Loucy (cell line): ENCODE results near the gene CD86.
A peak's percentile ranks its signal among the peaks of the same experiment; 100 is the strongest.

ENCODE experiments used
- H2AFZ ChIP-seq: fragments of 200-600 bp; sonication (generic); 2 replicates; pipeline ENCODE4 v1.6.0; 2016; ENCODE audit warnings: antibody characterized with exemption, mild to moderate bottlenecking, low read length, moderate library complexity
- H3F3A ChIP-seq: fragments of 200-600 bp; 2 replicates; pipeline ENCODE4 v1.6.0; 2016; ENCODE audit warnings: antibody characterized with exemption, low read depth, mild to moderate bottlenecking
- H3K27me3 ChIP-seq: fragments of 200-600 bp; sonication (generic); 2 replicates; pipeline ENCODE4 v1.6.1; 2014; ENCODE audit warnings: low read length, mild to moderate bottlenecking; ENCODE audit not compliant: insufficient read depth, poor library complexity, severe bottlenecking
- H3K36me3 ChIP-seq: fragments of 200-600 bp; sonication (generic); 2 replicates; pipeline ENCODE4 v1.6.1; 2016; ENCODE audit warnings: low read length; ENCODE audit not compliant: insufficient read depth
- H3K4me1 ChIP-seq: fragments of 200-600 bp; sonication (generic); 2 replicates; pipeline ENCODE4 v1.5.1; 2014; ENCODE audit warnings: low read length, mild to moderate bottlenecking; ENCODE audit not compliant: insufficient read depth, poor library complexity, severe bottlenecking
- H3K4me2 ChIP-seq: fragments of 200-600 bp; sonication (generic); 2 replicates; pipeline ENCODE4 v1.6.0; 2014; ENCODE audit warnings: antibody characterized with exemption, low read length, low read depth, mild to moderate bottlenecking; ENCODE audit not compliant: poor library complexity, severe bottlenecking
- H3K4me3 ChIP-seq: fragments of 200-600 bp; sonication (generic); 2 replicates; pipeline ENCODE4 v1.5.1; 2014; ENCODE audit warnings: low read length, mild to moderate bottlenecking, mixed read lengths; ENCODE audit not compliant: poor library complexity, severe bottlenecking
- H3K79me2 ChIP-seq: fragments of 200-600 bp; sonication (generic); 2 replicates; pipeline ENCODE4 v1.6.1; 2014; ENCODE audit warnings: low read length; ENCODE audit not compliant: insufficient read depth
- H3K9ac ChIP-seq: fragments of 200-600 bp; sonication (generic); 2 replicates; pipeline ENCODE4 v1.6.0; 2014; ENCODE audit warnings: mild to moderate bottlenecking, low read depth, low read length, moderate library complexity; ENCODE audit not compliant: poor library complexity, severe bottlenecking
- H3K9me2 ChIP-seq: fragments of 200-600 bp; sonication (generic); replicated peaks from 2 replicates; pipeline ENCODE4 v1.6.1; 2016; ENCODE audit warnings: low read depth, low read length, mixed read lengths
- H3K9me3 ChIP-seq: fragments of 200-600 bp; sonication (generic); 2 replicates; pipeline ENCODE4 v1.6.1; 2014; ENCODE audit warnings: mild to moderate bottlenecking, antibody characterized with exemption, low read length, low read depth; ENCODE audit not compliant: insufficient read depth
- H4K20me1 ChIP-seq: fragments of 200-600 bp; sonication (generic); 2 replicates; pipeline ENCODE4 v1.6.0; 2014; ENCODE audit warnings: antibody characterized with exemption, low read length, mild to moderate bottlenecking; ENCODE audit not compliant: insufficient read depth, poor library complexity, severe bottlenecking
- CTCF ChIP-seq: fragments of 200-600 bp; sonication (generic); conservative IDR thresholded peaks from 2 replicates; pipeline ENCODE4 v1.5.1; 2014; ENCODE audit warnings: mild to moderate bottlenecking, antibody characterized with exemption, low read length
- EZH2phosphoT487 ChIP-seq: fragments of 200-600 bp; IDR thresholded peaks from 2 replicates; pipeline ENCODE4 v1.6.1; 2018; ENCODE audit warnings: antibody characterized with exemption, mild to moderate bottlenecking, moderate library complexity, borderline replicate concordance

CD86 gene

GRCh38 chr3:122066331-122067213, 11.4 kb downstream of the CD86 start:
- H3F3A ChIP-seq = no peaks in the 10 kb centered on the region
- no peak overlapping the region for H3K9ac ChIP-seq
- H3K27me3 ChIP-seq = no peaks in the 10 kb centered on the region
- H4K20me1 ChIP-seq = no peaks in the 10 kb centered on the region
- H3K9me3 ChIP-seq = no peaks in the 10 kb centered on the region
- H3K4me2 ChIP-seq = peak overlapping the region; percentile 46
- peak overlapping the region; percentile 25; the same call in 1 of the 2 replicates for H2AFZ ChIP-seq
- no peaks in the 10 kb centered on the region for H3K79me2 ChIP-seq
- no peaks in the 10 kb centered on the region for H3K9me2 ChIP-seq
- TF ChIP-seq CTCF (no peak), EZH2phosphoT487 (no peak)
- no peaks in the 10 kb centered on the region for H3K36me3 ChIP-seq
- H3K4me1 ChIP-seq = peaks cover 17% of the 10 kb centered on the region
- no peak overlapping the region for H3K4me3 ChIP-seq

- Histone ChIP-seq H4K20me1 (no peaks in the 10 kb centered on the region), H3K9me2 (no peaks in the 10 kb centered on the region), H3K4me3 (no peak overlapping the region), H2AFZ (peak overlapping the region; percentile 62), H3K9me3 (no peaks in the 10 kb centered on the region), H3K27me3 (no peaks in the 10 kb centered on the region), H3K36me3 (no peaks in the 10 kb centered on the region), H3K79me2 (no peaks in the 10 kb centered on the region), H3K4me1 (peaks cover 17% of the 10 kb centered on the region), H3K9ac (no peak overlapping the region), H3K4me2 (peak overlapping the region; percentile 46), H3F3A (no peaks in the 10 kb centered on the region)
- no peak for TF ChIP-seq CTCF
- TF ChIP-seq EZH2phosphoT487 = no peak
These were observed 12.0 kb downstream of the CD86 start for GRCh38 chr3:122067214-122067550.

DNA sequence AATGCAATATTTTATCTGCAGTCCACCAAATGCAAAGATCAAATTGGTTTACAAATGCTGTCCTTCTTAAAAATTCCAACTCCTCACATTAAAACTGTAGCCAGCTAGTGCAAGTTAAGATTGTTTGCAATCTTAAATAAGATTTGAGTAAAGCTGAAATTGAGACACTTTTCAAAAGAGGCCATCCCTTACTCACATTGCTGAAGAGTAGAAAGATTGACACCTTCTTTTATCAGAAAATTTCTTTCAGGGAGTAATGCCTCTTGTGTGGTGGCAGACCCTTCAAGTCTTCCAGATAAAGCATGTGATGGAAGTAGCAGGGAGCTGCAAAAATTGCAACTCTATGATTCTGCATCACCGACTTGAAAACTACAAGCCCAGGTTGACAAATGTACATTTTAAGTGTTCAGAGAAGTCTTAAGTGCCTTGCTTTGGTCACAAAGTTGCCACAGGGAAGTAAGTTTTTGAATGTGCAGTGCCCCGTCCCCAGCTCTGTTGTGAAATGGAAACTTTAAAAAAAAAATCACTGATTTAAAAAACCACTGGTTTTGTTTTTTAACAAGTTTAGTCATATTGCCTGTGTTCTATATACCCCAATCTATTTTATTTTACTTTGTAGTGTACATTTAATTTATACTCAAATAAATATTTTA, 12.6 kb downstream of the CD86 start:
- Histone ChIP-seq H2AFZ (peak overlapping the region; percentile 62; the same call in 1 of the 2 replicates), H3K4me2 (peak overlapping the region; percentile 46), H3K27me3 (no peaks in the 10 kb centered on the region), H3K36me3 (no peaks in the 10 kb centered on the region), H3K79me2 (no peaks in the 10 kb centered on the region), H3K4me3 (no peak overlapping the region), H4K20me1 (no peaks in the 10 kb centered on the region), H3K9me2 (no peaks in the 10 kb centered on the region), H3K4me1 (peaks cover 17% of the 10 kb centered on the region), H3K9me3 (no peaks in the 10 kb centered on the region), H3K9ac (no peak overlapping the region), H3F3A (no peaks in the 10 kb centered on the region)
- no peak for TF ChIP-seq CTCF
